ENCODE data around the gene LCN10. TPM values are rescaled to one million over a fixed set of nuclear protein-coding genes. Genes with fewer than 3 reads are reported as not detected.
"Not testable (repeated sequence)": the region's sequence is repeated elsewhere in the genome, so short reads cannot be mapped to it uniquely, and the experiment has no call there.

LCN10 gene
- total RNA-seq, 1 experiment from 2014 or later, result not detected

- in situ Hi-C loops (cut with HindIII; ENCODE audit: low sequenced_read_pairs), result no loop called here
- no peak for DNase-seq (ENCODE audit: low spot score)
These were observed 30.7 kb downstream of the LCN10 start, which contains the start of gene DIPK1B for GRCh38 chr9:136711751-136712689. Gene DIPK1B (plus strand): TSS chr9:136712572. CDS start chr9:136712666, 94 bp downstream.

GRCh38 chr9:136711219-136711648 lies 31.5 kb downstream of the LCN10 start:
- DNase-seq (ENCODE audit: low spot score); in situ Hi-C loops (cut with HindIII; ENCODE audit: low sequenced_read_pairs): not testable (repeated sequence)

- DNase-seq (ENCODE audit: low spot score), result no peak
- in situ Hi-C loops (cut with HindIII; ENCODE audit: low sequenced_read_pairs), result no loop called here
These were observed 32.2 kb downstream of the LCN10 start for GRCh38 chr9:136710543-136710942.

- DNase-seq (ENCODE audit: low spot score), result no peak
These were observed 33.2 kb downstream of the LCN10 start for GRCh38 chr9:136709454-136710109.

GRCh38 chr9:136707849-136708517 lies 34.8 kb downstream of the LCN10 start:
- no peak for DNase-seq (ENCODE audit: low spot score)
- in situ Hi-C loops (cut with HindIII; ENCODE audit: low sequenced_read_pairs), result no loop called here

More at GRCh38 chr9:136709454-136710109, 33.2 kb downstream of the LCN10 start:
- in situ Hi-C loops (cut with HindIII; ENCODE audit: low sequenced_read_pairs), result no loop called here

- no peak for DNase-seq (ENCODE audit: low spot score)
- in situ Hi-C loops (cut with HindIII; ENCODE audit: low sequenced_read_pairs), result no loop called here
These were observed 35.7 kb downstream of the LCN10 start for GRCh38 chr9:136707011-136707410.

- no peak for DNase-seq (ENCODE audit: low spot score)
These were observed 37.2 kb downstream of the LCN10 start for GRCh38 chr9:136705564-136705963.

GRCh38 chr9:136704741-136705140 lies 38.0 kb downstream of the LCN10 start:
- DNase-seq (ENCODE audit: low spot score); in situ Hi-C loops (cut with HindIII; ENCODE audit: low sequenced_read_pairs): not testable (repeated sequence)

More at GRCh38 chr9:136705564-136705963, 37.2 kb downstream of the LCN10 start:
- in situ Hi-C loops (cut with HindIII; ENCODE audit: low sequenced_read_pairs), result no loop called here

GRCh38 chr9:136703276-136703860 lies 39.4 kb downstream of the LCN10 start:
- no peak for DNase-seq (ENCODE audit: low spot score)
- in situ Hi-C loops (cut with HindIII; ENCODE audit: low sequenced_read_pairs), result no loop called here

- in situ Hi-C loops (cut with HindIII; ENCODE audit: low sequenced_read_pairs), result no loop called here
- DNase-seq (ENCODE audit: low spot score), result no peak
These were observed 41.1 kb downstream of the LCN10 start for GRCh38 chr9:136701668-136702053.

GRCh38 chr9:136700959-136701667 lies 41.6 kb downstream of the LCN10 start:
- no peak for DNase-seq (ENCODE audit: low spot score)
- in situ Hi-C loops (cut with HindIII; ENCODE audit: low sequenced_read_pairs), result no loop called here

- in situ Hi-C loops (cut with HindIII; ENCODE audit: low sequenced_read_pairs), result no loop called here
These were observed 42.4 kb downstream of the LCN10 start for GRCh38 chr9:136700304-136700703.

GRCh38 chr9:136698635-136699246 lies 44.0 kb downstream of the LCN10 start:
- DNase-seq (ENCODE audit: low spot score), result no peak
- in situ Hi-C loops (cut with HindIII; ENCODE audit: low sequenced_read_pairs), result no loop called here

More at GRCh38 chr9:136700304-136700703, 42.4 kb downstream of the LCN10 start:
- DNase-seq (ENCODE audit: low spot score), result no peak

- DNase-seq (ENCODE audit: low spot score), result no peak
- in situ Hi-C loops (cut with HindIII; ENCODE audit: low sequenced_read_pairs), result no loop called here
These were observed 44.8 kb downstream of the LCN10 start for GRCh38 chr9:136697821-136698526.

GRCh38 chr9:136697146-136697820 lies 45.5 kb downstream of the LCN10 start:
- DNase-seq (ENCODE audit: low spot score), result no peak
- in situ Hi-C loops (cut with HindIII; ENCODE audit: low sequenced_read_pairs), result no loop called here

GRCh38 chr9:136696502-136696901 lies 46.2 kb downstream of the LCN10 start:
- DNase-seq (ENCODE audit: low spot score), result no peak
- in situ Hi-C loops (cut with HindIII; ENCODE audit: low sequenced_read_pairs), result no loop called here

- DNase-seq (ENCODE audit: low spot score), result peak; percentile 63
These were observed 46.8 kb downstream of the LCN10 start for GRCh38 chr9:136695955-136696354.

More at GRCh38 chr9:136695955-136696354, 46.8 kb downstream of the LCN10 start:
- in situ Hi-C loops (cut with HindIII; ENCODE audit: low sequenced_read_pairs), result no loop called here
